Spinal cord (tissue), 10 donors: ENCODE data around the gene ERCC6L2. TPM values are rescaled to one million over a fixed set of nuclear protein-coding genes. Genes with fewer than 3 reads are reported as not detected.
A peak's percentile ranks its signal among the peaks of the same experiment; 100 is the strongest.

Experiments
- DNase-seq, 6 donors: peaks; one replicate each; pipeline versions ENCODE4 v3.0.0 to v3.0.0-alpha.2; 2013 to 2015; ENCODE audit warnings: low spot score in 6 of 6, low read depth in 4 of 6
- H3K27ac ChIP-seq: one replicate; pipeline ENCODE4 v1.5.1; 2013; ENCODE audit warnings: low read depth, low read length, control low read depth
- H3K27me3 ChIP-seq: one replicate; pipeline ENCODE4 v1.6.1; 2013; ENCODE audit warnings: low read length; ENCODE audit not compliant: control insufficient read depth, insufficient read depth
- H3K36me3 ChIP-seq: one replicate; pipeline ENCODE4 v1.6.1; 2013; ENCODE audit warnings: low read length; ENCODE audit not compliant: control insufficient read depth, insufficient read depth
- H3K4me1 ChIP-seq: one replicate; pipeline ENCODE4 v1.6.1; 2013; ENCODE audit warnings: low read length; ENCODE audit not compliant: control insufficient read depth, insufficient read depth
- H3K4me3 ChIP-seq: one replicate; pipeline ENCODE4 v1.5.1; 2013; ENCODE audit warnings: low read depth, low read length, control low read depth
- H3K9me3 ChIP-seq: one replicate; pipeline ENCODE4 v1.6.1; 2013; ENCODE audit warnings: low read length; ENCODE audit not compliant: control insufficient read depth, insufficient read depth
- WGBS: methylation state at CpG from one replicate; pipeline ENCODE4 v1.1.5; 2013; ENCODE audit warnings: missing lambda C conversion rate; ENCODE audit not compliant: insufficient coverage; 5-methylcytosine and 5-hydroxymethylcytosine counted together
- polyA plus RNA-seq, 2 donors: library from polyadenylated mRNA; unstranded; fragments of 120-200 nt; gene quantifications; one replicate each; pipeline ENCODE4 v1.2.1, GENCODE V29; 2013; ENCODE audit not compliant: insufficient read length in 2 of 2
- total RNA-seq, 2 donors: library from RNA; depleted of rRNA in 1 of 2; stranded (reverse); fragments of 120-200 nt in 1 of 2; fragments of >200 nt in 1 of 2; gene quantifications; one replicate each; pipeline versions ENCODE4 v1.2.3 to v1.2.4, GENCODE V29; 2013 to 2014
- donor health status: healthy.

ERCC6L2 gene
- total and polyA plus RNA-seq, 4 donors, result 19.6 to 137 (median 82.3) TPM

DNA sequence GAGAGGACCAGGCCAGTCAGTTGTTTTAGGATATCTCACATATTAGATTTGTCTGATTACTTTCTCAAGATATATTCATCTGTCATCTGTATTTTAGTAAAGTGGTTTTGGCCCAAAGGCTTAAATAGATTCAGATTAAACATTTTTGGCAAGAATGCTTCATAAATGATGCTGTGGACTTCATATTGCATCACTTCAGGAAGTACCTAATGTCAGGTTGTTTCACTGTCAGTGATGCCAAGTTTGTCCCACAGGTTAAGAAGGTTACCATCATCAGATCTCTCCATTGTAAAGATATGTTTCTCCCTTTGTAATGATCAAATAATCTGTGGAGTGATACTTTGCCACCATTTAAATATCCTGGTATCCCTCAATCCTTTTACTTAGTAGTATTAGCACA is 37.3 kb downstream of the ERCC6L2 start:
- Histone ChIP-seq H3K27me3 (no peaks in the 10 kb centered on the region), H3K27ac (no peak overlapping the region), H3K36me3 (peaks cover 4% of the 10 kb centered on the region), H3K4me1 (no peaks in the 10 kb centered on the region), H3K4me3 (no peak overlapping the region), H3K9me3 (no peaks in the 10 kb centered on the region)
- no peak for DNase-seq

DNA sequence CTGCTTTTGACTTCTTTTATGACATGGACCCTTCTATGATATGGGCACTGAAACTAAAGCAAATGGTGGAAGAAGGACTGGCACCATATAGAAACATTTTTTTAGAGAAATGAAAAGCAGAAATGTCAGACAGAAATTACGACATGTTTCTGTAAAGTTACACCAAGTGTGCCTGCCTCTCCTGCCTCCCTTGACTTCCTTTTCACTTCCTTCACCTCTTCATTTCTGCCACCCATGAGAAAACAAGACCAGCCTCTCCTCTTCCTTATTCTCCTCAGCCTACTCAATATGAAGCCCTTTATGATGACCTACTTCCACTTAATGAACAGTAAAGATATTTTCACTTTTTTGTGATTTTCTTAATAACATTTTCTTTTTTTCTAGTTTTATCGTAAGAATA is 44.5 kb downstream of the ERCC6L2 start:
- 100% methylated on average over 1 of the region's 2 CpGs for WGBS
- no peak for DNase-seq
- Histone ChIP-seq H3K27ac (no peak overlapping the region), H3K4me3 (no peak overlapping the region), H3K27me3 (no peaks in the 10 kb centered on the region), H3K9me3 (no peaks in the 10 kb centered on the region), H3K36me3 (peaks cover 13% of the 10 kb centered on the region), H3K4me1 (no peaks in the 10 kb centered on the region)

DNA sequence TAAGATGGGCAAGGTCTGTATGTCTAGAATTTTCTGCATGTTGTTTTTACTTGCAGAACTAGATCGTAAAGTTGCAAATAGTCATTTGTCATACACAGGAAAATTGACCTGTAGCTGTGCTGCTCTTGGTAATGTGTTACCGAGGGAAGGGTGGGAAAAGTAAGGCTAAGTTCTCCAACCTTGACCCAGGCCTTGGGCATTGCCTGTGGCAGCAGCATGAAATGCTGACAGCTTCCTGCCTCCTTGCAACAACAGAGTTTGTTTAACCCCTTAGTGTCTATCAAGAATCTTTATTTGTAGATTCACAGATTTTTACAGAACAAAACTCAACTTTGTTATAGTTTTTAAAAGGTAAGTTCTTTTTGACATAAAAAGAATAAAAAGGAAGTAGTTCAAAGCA is 48.3 kb downstream of the ERCC6L2 start:
- 63% methylated on average over 1 of the region's 2 CpGs for WGBS
- H3K27me3 ChIP-seq, result no peaks in the 10 kb centered on the region
- H3K4me3 ChIP-seq, result no peak overlapping the region
- H3K9me3 ChIP-seq, result no peaks in the 10 kb centered on the region
- no peak overlapping the region for H3K27ac ChIP-seq
- no peaks in the 10 kb centered on the region for H3K4me1 ChIP-seq
- no peak for DNase-seq
- peaks cover 8% of the 10 kb centered on the region for H3K36me3 ChIP-seq

DNA sequence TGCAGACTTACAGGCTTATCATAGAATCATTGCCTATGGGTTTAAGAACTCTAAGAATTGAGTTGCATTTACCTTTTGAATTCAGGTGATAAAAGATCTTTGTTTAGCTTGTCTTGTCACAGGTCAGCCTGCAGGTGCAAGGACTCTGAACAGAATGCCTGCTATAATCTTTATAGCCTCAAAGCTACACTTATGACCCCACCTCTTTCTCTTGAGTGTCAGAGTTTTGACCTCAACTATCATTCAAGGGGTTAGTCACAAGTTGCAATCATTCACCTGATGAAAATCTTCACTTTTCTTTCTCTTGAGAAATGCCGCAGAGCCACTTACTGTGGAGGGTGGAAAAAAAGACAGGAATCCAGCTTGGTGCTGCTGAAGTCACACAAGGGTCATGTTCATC is 49.5 kb downstream of the ERCC6L2 start:
- H3K9me3 ChIP-seq, result no peaks in the 10 kb centered on the region
- H3K27ac ChIP-seq, result no peak overlapping the region
- no CpG with 5 or more reads among the region's 1 CpG for whole genome bisulfite sequencing
- no peak for DNase-seq
- no peaks in the 10 kb centered on the region for H3K4me1 ChIP-seq
- H3K27me3 ChIP-seq, result no peaks in the 10 kb centered on the region
- peaks cover 7% of the 10 kb centered on the region for H3K36me3 ChIP-seq
- H3K4me3 ChIP-seq, result no peak overlapping the region

DNA sequence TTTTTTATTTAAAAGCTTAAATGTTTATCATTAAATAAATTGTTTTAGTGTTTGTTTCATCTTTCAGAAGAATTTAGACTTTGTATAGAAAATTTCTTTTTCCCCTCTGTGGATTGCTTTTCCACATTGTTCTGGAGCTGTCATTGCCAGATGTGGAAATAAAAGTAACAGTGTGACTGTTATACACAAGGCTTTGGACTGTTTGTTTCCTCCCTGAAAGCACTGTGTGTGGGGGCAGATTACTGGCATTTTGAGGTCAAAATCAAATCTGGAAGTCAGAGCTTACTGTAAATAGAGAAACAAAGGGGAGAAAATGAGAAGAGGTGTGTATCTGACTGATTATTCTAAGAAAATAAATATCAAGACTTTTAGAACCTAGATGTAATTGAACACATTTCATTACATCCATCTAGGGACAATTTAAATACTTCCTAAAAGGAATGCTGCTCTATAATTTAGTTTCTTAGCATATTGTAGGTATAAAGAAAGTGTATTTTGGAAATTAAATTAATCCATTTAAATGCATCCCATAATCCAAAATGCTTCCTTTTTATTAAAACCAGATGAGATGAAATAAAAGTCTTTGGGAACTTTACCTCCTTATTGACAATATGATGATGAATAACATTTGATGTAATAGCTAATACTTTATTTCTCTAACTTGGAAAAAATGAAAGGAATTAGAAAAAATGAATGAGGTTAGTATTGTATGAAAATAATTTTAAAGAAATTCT is 51.9 kb downstream of the ERCC6L2 start:
- Histone ChIP-seq H3K27ac (no peak overlapping the region), H3K4me3 (no peak overlapping the region), H3K4me1 (no peaks in the 10 kb centered on the region), H3K9me3 (no peaks in the 10 kb centered on the region), H3K27me3 (no peaks in the 10 kb centered on the region), H3K36me3 (peaks cover 8% of the 10 kb centered on the region)
- DNase-seq, result no peak

DNA sequence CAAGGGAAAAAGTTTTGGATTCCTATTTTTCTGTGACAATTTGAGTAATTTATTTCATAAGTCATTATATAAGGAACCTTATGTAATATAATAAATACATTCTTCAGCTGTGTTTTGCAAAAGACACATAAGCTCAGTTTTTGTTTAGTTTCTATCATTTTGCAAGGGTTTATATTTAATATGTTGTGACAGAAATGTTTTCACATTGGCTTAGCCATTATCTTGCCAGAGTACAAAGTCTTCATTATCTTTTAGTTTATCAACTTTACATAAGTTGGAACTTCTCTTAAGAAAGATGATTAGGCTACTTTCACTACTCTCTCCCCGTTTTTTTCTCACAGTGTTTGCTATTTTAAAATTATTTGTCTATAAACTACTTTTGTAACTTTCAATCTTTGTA is 54.8 kb downstream of the ERCC6L2 start:
- H3K9me3 ChIP-seq, result no peaks in the 10 kb centered on the region
- peaks cover 12% of the 10 kb centered on the region for H3K36me3 ChIP-seq
- WGBS, result no CpG with 5 or more reads among the region's 1 CpG
- no peak overlapping the region for H3K4me3 ChIP-seq
- no peaks in the 10 kb centered on the region for H3K27me3 ChIP-seq
- H3K4me1 ChIP-seq, result no peaks in the 10 kb centered on the region
- no peak for DNase-seq
- H3K27ac ChIP-seq, result no peak overlapping the region

DNA sequence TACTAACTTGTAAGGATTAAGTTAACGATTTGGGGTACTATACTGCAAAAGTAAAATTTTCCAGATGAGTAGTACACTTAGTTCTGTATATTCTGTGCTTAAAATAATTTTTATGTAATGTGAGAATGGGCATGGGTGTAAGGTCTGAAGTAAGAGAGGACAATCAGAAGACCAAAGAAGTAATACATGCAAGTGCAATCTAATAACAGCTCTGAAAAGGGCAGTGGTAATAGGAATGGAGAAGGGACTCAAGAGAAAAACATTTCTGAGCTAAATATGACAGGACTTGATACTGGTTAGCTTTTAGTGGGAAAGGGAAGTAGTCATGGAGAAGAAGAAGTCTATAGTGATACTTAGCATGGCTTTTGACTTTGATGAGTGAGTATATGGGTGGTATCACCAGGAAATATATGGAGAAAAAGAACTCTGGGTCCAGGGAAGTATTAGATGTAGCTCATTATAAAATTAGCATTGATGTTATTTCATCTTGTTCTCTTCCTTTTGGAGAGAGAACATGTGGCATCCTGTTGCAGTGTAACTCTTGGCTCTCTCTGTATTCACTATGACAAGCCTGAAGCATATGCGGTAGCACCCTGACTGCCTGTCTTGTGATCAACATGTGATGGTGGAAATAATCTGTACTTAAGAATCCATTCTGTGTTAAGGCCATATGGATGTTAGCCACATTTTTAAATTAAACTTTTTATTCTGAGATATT is 60.5 kb downstream of the ERCC6L2 start:
- DNase-seq, result no peak

DNA sequence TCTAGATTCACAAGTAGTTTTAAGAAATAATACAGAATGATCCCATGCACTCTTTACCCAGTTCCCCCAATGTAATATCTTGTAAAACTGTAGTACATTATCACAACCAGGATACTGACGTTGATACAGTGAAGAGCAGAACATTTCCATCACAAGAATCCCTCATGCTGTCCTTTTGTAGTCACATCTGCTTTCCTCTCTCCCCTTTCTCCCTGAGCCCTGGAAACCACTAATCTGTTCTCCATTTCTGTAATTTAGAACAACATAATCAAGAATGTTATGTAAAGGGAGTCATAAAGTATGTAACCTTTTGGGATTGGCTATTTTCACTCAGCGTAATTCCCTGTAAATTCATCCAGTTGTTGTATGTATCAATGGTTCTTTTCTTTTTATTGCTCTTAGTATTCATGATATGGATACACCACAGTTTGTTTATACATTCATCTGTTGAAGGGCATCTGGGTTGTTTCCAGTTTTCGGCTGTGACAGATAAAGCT is 61.1 kb downstream of the ERCC6L2 start:
- DNase-seq, result peak in 1 of 6 donors; percentile 7
- Histone ChIP-seq H3K27ac (no peak overlapping the region), H3K4me1 (no peaks in the 10 kb centered on the region), H3K4me3 (no peak overlapping the region), H3K36me3 (peaks cover 9% of the 10 kb centered on the region), H3K9me3 (peaks cover 4% of the 10 kb centered on the region), H3K27me3 (no peaks in the 10 kb centered on the region)
- WGBS, result no CpG with 5 or more reads among the region's 3 CpGs

More for the DNA sequence above, 60.5 kb downstream of the ERCC6L2 start:
- Histone ChIP-seq H3K36me3 (peaks cover 9% of the 10 kb centered on the region), H3K27ac (no peak overlapping the region), H3K4me1 (no peaks in the 10 kb centered on the region), H3K27me3 (no peaks in the 10 kb centered on the region), H3K4me3 (no peak overlapping the region), H3K9me3 (peaks cover 4% of the 10 kb centered on the region)
- WGBS, result no CpG with 5 or more reads among the region's 2 CpGs

DNA sequence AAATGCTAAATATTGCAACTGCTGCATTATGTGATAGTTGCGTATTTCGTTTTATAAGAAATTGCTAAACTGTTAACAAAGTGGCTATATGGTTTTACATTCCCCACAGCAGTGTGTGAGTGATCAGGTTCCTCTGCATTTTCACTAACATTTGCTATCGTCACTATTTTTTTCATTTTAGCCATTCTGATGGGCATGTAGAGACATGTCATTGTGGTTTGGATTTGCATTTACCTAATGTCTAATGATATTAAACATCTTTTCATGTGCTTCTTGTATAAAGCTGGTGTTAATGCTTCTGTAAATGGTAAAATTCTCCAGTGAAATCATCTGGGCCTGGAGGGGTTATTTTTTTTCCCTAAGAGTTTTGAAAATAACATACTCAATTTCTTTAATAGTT is 61.6 kb downstream of the ERCC6L2 start:
- WGBS, result no CpG with 5 or more reads among the region's 3 CpGs

DNA sequence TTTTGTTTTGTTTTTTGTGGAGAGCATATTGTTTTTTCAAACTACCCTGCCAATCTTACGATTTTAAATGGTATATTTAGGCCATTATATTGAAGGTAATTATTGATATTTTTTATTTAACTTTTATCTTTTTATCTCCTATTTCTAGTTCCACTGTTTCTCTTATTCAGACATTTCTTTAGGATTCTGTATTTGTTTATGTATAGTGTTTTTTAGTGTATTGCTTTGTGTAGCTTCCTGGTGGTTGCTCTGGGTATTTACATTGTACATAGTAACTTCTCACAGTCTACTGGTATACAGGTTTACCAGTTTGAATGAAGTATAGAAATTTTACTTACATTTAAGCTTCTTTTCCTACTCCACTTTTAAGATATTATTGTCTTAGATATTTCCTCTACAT is 63.2 kb downstream of the ERCC6L2 start:
- H3K9me3 ChIP-seq, result peaks cover 4% of the 10 kb centered on the region
- DNase-seq, result no peak
- H3K4me3 ChIP-seq, result no peak overlapping the region
- H3K36me3 ChIP-seq, result peaks cover under 1% of the 10 kb centered on the region
- no peak overlapping the region for H3K27ac ChIP-seq
- no CpG with 5 or more reads among the region's 1 CpG for WGBS
- H3K27me3 ChIP-seq, result no peaks in the 10 kb centered on the region
- H3K4me1 ChIP-seq, result no peaks in the 10 kb centered on the region

More for the DNA sequence above, 61.6 kb downstream of the ERCC6L2 start:
- DNase-seq, result no peak
- peaks cover 4% of the 10 kb centered on the region for H3K9me3 ChIP-seq
- no peak overlapping the region for H3K4me3 ChIP-seq
- H3K27ac ChIP-seq, result no peak overlapping the region
- no peaks in the 10 kb centered on the region for H3K4me1 ChIP-seq
- H3K27me3 ChIP-seq, result no peaks in the 10 kb centered on the region
- H3K36me3 ChIP-seq, result peaks cover 6% of the 10 kb centered on the region
